WTC11 (cell line): Measurements from ENCODE around the gene DNAJB8. TPM values are rescaled to one million over a fixed set of nuclear protein-coding genes. Genes with fewer than 3 reads are reported as not detected.

ENCODE experiments used
- ATAC-seq: fragments of 200-7000 bp; cut with Tn5 transposase; 2 replicates; pipeline ENCODE4 v1.10.0; 2021; ENCODE audit warnings: mild to moderate bottlenecking, moderate library complexity
- CTCF ChIA-PET: fragments of 300-600 bp; sonication (Branson Sonifier 250); formaldehyde crosslinking; loops from one replicate; lab custom pipeline; 2021; ENCODE audit warnings: antibody characterized with exemption; lab: Charles Lee
- POLR2A ChIA-PET: fragments of 350-600 bp; sonication (Branson Sonifier 250); formaldehyde crosslinking; loops from one replicate; lab custom pipeline; 2021; ENCODE audit warnings: antibody characterized with exemption; lab: Charles Lee
- DNase-seq: peaks from one replicate; pipeline ENCODE4 v3.0.0; 2021; ENCODE audit warnings: low spot score
- H3K27ac Mint-ChIP-seq: 2 replicates; pipeline ENCODE4 v1.8.0; 2021; ENCODE audit warnings: mixed read lengths
- H3K27me3 Mint-ChIP-seq: 2 replicates; pipeline ENCODE4 v1.8.0; 2021; ENCODE audit warnings: low read depth, mild to moderate bottlenecking, moderate library complexity, mixed read lengths
- H3K36me3 Mint-ChIP-seq: 2 replicates; pipeline ENCODE4 v1.8.0; 2021; ENCODE audit warnings: mixed read lengths
- H3K4me1 Mint-ChIP-seq: 2 replicates; pipeline ENCODE4 v1.8.0; 2022; ENCODE audit warnings: mixed read lengths
- H3K4me3 Mint-ChIP-seq: 2 replicates; pipeline ENCODE4 v1.8.0; 2021; ENCODE audit warnings: mild to moderate bottlenecking, moderate library complexity, mixed read lengths
- H3K9me3 Mint-ChIP-seq: 2 replicates; pipeline ENCODE4 v1.8.0; 2021; ENCODE audit warnings: mixed read lengths
- AFF4 ChIP-seq: sonication (generic); formaldehyde crosslinking; IDR thresholded peaks from 2 replicates; pipeline ENCODE4 v1.8.1; 2023; ENCODE audit warnings: mild to moderate bottlenecking, missing genetic modification reagents, borderline replicate concordance
- AR ChIP-seq: fragments of 250-450 bp; sonication (Bioruptor Pico); IDR thresholded peaks from 2 replicates; pipeline ENCODE4 v1.9.0; 2021; ENCODE audit warnings: mild to moderate bottlenecking
- ARID4B ChIP-seq: sonication (generic); formaldehyde crosslinking; IDR thresholded peaks from 2 replicates; pipeline ENCODE4 v1.8.0; 2023; ENCODE audit warnings: missing genetic modification reagents, mild to moderate bottlenecking, borderline replicate concordance
- ATF3 ChIP-seq: sonication (generic); formaldehyde crosslinking; conservative IDR thresholded peaks from 2 replicates; pipeline ENCODE4 v1.8.1; 2022; ENCODE audit warnings: mild to moderate bottlenecking, missing genetic modification reagents
- CBFB ChIP-seq: sonication (generic); formaldehyde crosslinking; IDR thresholded peaks from 2 replicates; pipeline ENCODE4 v1.8.1; 2022; ENCODE audit warnings: mild to moderate bottlenecking, low read depth, missing genetic modification reagents
- CTCF ChIP-seq: fragments of 200-600 bp; IDR thresholded peaks from 2 replicates; pipeline ENCODE4 v1.8.0; 2022; ENCODE audit warnings: antibody characterized with exemption
- FOXK1 ChIP-seq: sonication (generic); formaldehyde crosslinking; IDR thresholded peaks from 2 replicates; pipeline ENCODE4 v1.8.0; 2022; ENCODE audit warnings: mild to moderate bottlenecking, moderate library complexity, missing genetic modification reagents
- KAT7 ChIP-seq: sonication (generic); formaldehyde crosslinking; IDR thresholded peaks from 2 replicates; pipeline ENCODE4 v1.8.1; 2023; ENCODE audit warnings: missing genetic modification reagents, mild to moderate bottlenecking, borderline replicate concordance
- NFYB ChIP-seq: sonication (generic); formaldehyde crosslinking; conservative IDR thresholded peaks from 2 replicates; pipeline ENCODE4 v1.8.0; 2022; ENCODE audit warnings: low read depth, missing genetic modification reagents
- NR2C2 ChIP-seq: sonication (generic); formaldehyde crosslinking; IDR thresholded peaks from 2 replicates; pipeline ENCODE4 v1.8.0; 2022; ENCODE audit warnings: mild to moderate bottlenecking, missing genetic modification reagents
- SOX15 ChIP-seq: fragments of 250-450 bp; sonication (Bioruptor Pico); IDR thresholded peaks from 2 replicates; pipeline ENCODE4 v1.9.0; 2021; ENCODE audit warnings: mild to moderate bottlenecking
- TEAD4 ChIP-seq: sonication (generic); formaldehyde crosslinking; IDR thresholded peaks from 2 replicates; pipeline ENCODE4 v1.8.0; 2022; ENCODE audit warnings: mild to moderate bottlenecking, missing genetic modification reagents
- USF2 ChIP-seq: sonication (generic); formaldehyde crosslinking; IDR thresholded peaks from 2 replicates; pipeline ENCODE4 v1.8.1; 2023; ENCODE audit warnings: mild to moderate bottlenecking, missing genetic modification reagents, moderate library complexity
- ZMAT4 ChIP-seq: fragments of 250-450 bp; sonication (Bioruptor Pico); IDR thresholded peaks from 2 replicates; pipeline ENCODE4 v1.9.0; 2021; ENCODE audit warnings: mild to moderate bottlenecking
- ZNF121 ChIP-seq: sonication (generic); formaldehyde crosslinking; IDR thresholded peaks from 2 replicates; pipeline ENCODE4 v1.8.0; 2023; ENCODE audit warnings: missing genetic modification reagents
- ZNF317 ChIP-seq: sonication (generic); formaldehyde crosslinking; IDR thresholded peaks from 2 replicates; pipeline ENCODE4 v1.8.1; 2023; ENCODE audit warnings: low read depth, mild to moderate bottlenecking, moderate library complexity, missing genetic modification reagents, borderline replicate concordance
- ZNF423 ChIP-seq: fragments of 250-450 bp; sonication (Bioruptor Pico); IDR thresholded peaks from 2 replicates; pipeline ENCODE4 v2.1.2; 2022; ENCODE audit warnings: mild to moderate bottlenecking, moderate library complexity
- total RNA-seq: library from RNA; stranded (reverse); gene quantifications from 3 replicates; pipeline ENCODE4 v1.2.3, GENCODE V29; 2021
- TF ChIP-seq, protein P1 (sequence below): sonication (generic); formaldehyde crosslinking; IDR thresholded peaks from 2 replicates; pipeline ENCODE4 v1.8.0; 2022; ENCODE audit warnings: mild to moderate bottlenecking, missing genetic modification reagents

The DNAJB8 gene
- total RNA-seq, 1 experiment from 2014 or later: not detected

GRCh38 chr3:128436214-128436613, 30.5 kb downstream of the DNAJB8 start:
- Mint-ChIP-seq H3K4me1 (peaks cover 46% of the 10 kb centered on the region), H3K27ac (no peak overlapping the region; the same call in 1 of the 2 replicates), H3K36me3 (no peaks in the 10 kb centered on the region), H3K27me3 (peaks cover 48% of the 10 kb centered on the region), H3K9me3 (no peaks in the 10 kb centered on the region), H3K4me3 (no peak overlapping the region)
- no peak for ATAC-seq
- TF ChIP-seq FOXK1 (CRISPR knock-in tag) (no peak), NFYB (no peak), ATF3 (CRISPR knock-in tag) (no peak), ZMAT4 (CRISPR knock-in tag) (no peak), USF2 (CRISPR knock-in tag) (no peak), KAT7 (CRISPR knock-in tag) (no peak), TEAD4 (CRISPR knock-in tag) (no peak), ZNF121 (CRISPR knock-in tag) (no peak), ZNF423 (CRISPR knock-in tag) (no peak), ZNF317 (CRISPR knock-in tag) (no peak), AR (CRISPR knock-in tag) (no peak), NR2C2 (CRISPR knock-in tag) (no peak), SOX15 (no peak), AFF4 (CRISPR knock-in tag) (no peak), CBFB (CRISPR knock-in tag) (no peak), ARID4B (CRISPR knock-in tag) (no peak), CTCF (no peak)
- TF ChIP-seq, protein P1, sequence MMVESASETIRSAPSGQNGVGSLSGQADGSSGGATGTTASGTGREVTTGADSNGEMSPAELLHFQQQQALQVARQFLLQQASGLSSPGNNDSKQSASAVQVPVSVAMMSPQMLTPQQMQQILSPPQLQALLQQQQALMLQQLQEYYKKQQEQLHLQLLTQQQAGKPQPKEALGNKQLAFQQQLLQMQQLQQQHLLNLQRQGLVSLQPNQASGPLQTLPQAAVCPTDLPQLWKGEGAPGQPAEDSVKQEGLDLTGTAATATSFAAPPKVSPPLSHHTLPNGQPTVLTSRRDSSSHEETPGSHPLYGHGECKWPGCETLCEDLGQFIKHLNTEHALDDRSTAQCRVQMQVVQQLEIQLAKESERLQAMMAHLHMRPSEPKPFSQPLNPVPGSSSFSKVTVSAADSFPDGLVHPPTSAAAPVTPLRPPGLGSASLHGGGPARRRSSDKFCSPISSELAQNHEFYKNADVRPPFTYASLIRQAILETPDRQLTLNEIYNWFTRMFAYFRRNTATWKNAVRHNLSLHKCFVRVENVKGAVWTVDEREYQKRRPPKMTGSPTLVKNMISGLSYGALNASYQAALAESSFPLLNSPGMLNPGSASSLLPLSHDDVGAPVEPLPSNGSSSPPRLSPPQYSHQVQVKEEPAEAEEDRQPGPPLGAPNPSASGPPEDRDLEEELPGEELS: no peak
- ChIA-PET CTCF (interaction anchor here (1.1 to 1.5 kb wide), 3 partner anchors 27 to 148 kb away, joined by 3 read pairs; no protein-coding TSS in a partner anchor), POLR2A (no interaction called here)
- no peak for DNase-seq
